OCI-LY1 (cell line): ENCODE results near the gene DDX4.

Experiments used
- H2AFZ ChIP-seq: fragments of 200-600 bp; sonication (generic), shearing (Covaris generic); 2 replicates; pipeline ENCODE4 v1.6.0; 2014; ENCODE audit warnings: antibody characterized with exemption, mild to moderate bottlenecking, low read length
- H3F3A ChIP-seq: fragments of 200-600 bp; sonication (generic), shearing (Covaris generic); 2 replicates; pipeline ENCODE4 v1.6.0; 2014; ENCODE audit warnings: mild to moderate bottlenecking, antibody characterized with exemption, low read length, moderate library complexity; ENCODE audit not compliant: insufficient read depth
- H3K27ac ChIP-seq: fragments of 200-600 bp; sonication (generic); 2 replicates; pipeline ENCODE4 v1.5.1; 2014; ENCODE audit warnings: low read length, mixed run types, mild to moderate bottlenecking, low read depth; ENCODE audit not compliant: poor library complexity, severe bottlenecking
- H3K27me3 ChIP-seq: fragments of 200-600 bp; sonication (generic); 2 replicates; pipeline ENCODE4 v1.6.0; 2014; ENCODE audit warnings: antibody characterized with exemption, mild to moderate bottlenecking, low read length, moderate library complexity; ENCODE audit not compliant: insufficient read depth
- H3K36me3 ChIP-seq: fragments of 200-600 bp; sonication (generic); 2 replicates; pipeline ENCODE4 v1.6.1; 2014; ENCODE audit warnings: mild to moderate bottlenecking, antibody characterized with exemption, low read length, moderate library complexity, mixed read lengths; ENCODE audit not compliant: insufficient read depth
- H3K4me1 ChIP-seq: fragments of 200-600 bp; sonication (generic); 2 replicates; pipeline ENCODE4 v1.5.1; 2014; ENCODE audit warnings: mild to moderate bottlenecking, low read length, moderate library complexity; ENCODE audit not compliant: insufficient read depth, severe bottlenecking
- H3K4me2 ChIP-seq: fragments of 200-600 bp; sonication (generic), shearing (Covaris generic); 2 replicates; pipeline ENCODE4 v1.6.1; 2014; ENCODE audit warnings: low read length
- H3K4me3 ChIP-seq: fragments of 200-600 bp; sonication (generic); 2 replicates; pipeline ENCODE4 v1.5.1; 2014; ENCODE audit warnings: low read length, low read depth, mild to moderate bottlenecking, mixed read lengths; ENCODE audit not compliant: poor library complexity, severe bottlenecking
- H3K79me2 ChIP-seq: fragments of 200-600 bp; shearing (Covaris generic); 2 replicates; pipeline ENCODE4 v1.6.1; 2016; ENCODE audit warnings: mixed run types, low read length, mixed read lengths; ENCODE audit not compliant: insufficient read depth
- H3K9ac ChIP-seq: fragments of 200-600 bp; sonication (generic), shearing (Covaris generic); 2 replicates; pipeline ENCODE4 v1.6.1; 2014; ENCODE audit warnings: mild to moderate bottlenecking, low read length, mixed read lengths
- H3K9me2 ChIP-seq: fragments of 200-600 bp; sonication (generic), shearing (Covaris generic); 2 replicates; pipeline ENCODE4 v1.6.1; 2014; ENCODE audit warnings: low read depth, mild to moderate bottlenecking, low read length, mixed read lengths
- H3K9me3 ChIP-seq: fragments of 200-600 bp; shearing (Covaris generic); 2 replicates; pipeline ENCODE4 v1.6.1; 2014; ENCODE audit warnings: low read length, mixed read lengths
- H4K20me1 ChIP-seq: fragments of 200-600 bp; sonication (generic), shearing (Covaris generic); 2 replicates; pipeline ENCODE4 v1.6.0; 2016; ENCODE audit warnings: mild to moderate bottlenecking, low read length; ENCODE audit not compliant: insufficient read depth
- CTCF ChIP-seq: fragments of 200-600 bp; sonication (generic), shearing (Covaris generic); IDR thresholded peaks from 2 replicates; pipeline ENCODE4 v1.5.1; 2017; ENCODE audit warnings: mild to moderate bottlenecking, antibody characterized with exemption, low read length, moderate library complexity, mixed read lengths
- EZH2 ChIP-seq: fragments of 200-600 bp; sonication (generic), shearing (Covaris generic); IDR thresholded peaks from 2 replicates; pipeline ENCODE4 v1.8.0; 2017; ENCODE audit warnings: borderline replicate concordance, mixed run types, mild to moderate bottlenecking, antibody characterized with exemption, low read length, moderate library complexity, mixed read lengths

Gene DDX4

GRCh38 chr5:55724281-55724680 is 13.6 kb upstream of the DDX4 start:
- Histone ChIP-seq H3K9ac (no peak overlapping the region), H3K4me3 (no peak overlapping the region), H3F3A (no peaks in the 10 kb centered on the region), H4K20me1 (no peaks in the 10 kb centered on the region), H3K4me2 (no peak overlapping the region), H3K79me2 (no peaks in the 10 kb centered on the region), H3K27ac (no peak overlapping the region), H3K36me3 (no peaks in the 10 kb centered on the region), H3K4me1 (no peaks in the 10 kb centered on the region), H3K27me3 (no peaks in the 10 kb centered on the region), H3K9me3 (no peaks in the 10 kb centered on the region), H3K9me2 (no peaks in the 10 kb centered on the region), H2AFZ (no peak overlapping the region)
- TF ChIP-seq EZH2 (no peak), CTCF (no peak)

DNA sequence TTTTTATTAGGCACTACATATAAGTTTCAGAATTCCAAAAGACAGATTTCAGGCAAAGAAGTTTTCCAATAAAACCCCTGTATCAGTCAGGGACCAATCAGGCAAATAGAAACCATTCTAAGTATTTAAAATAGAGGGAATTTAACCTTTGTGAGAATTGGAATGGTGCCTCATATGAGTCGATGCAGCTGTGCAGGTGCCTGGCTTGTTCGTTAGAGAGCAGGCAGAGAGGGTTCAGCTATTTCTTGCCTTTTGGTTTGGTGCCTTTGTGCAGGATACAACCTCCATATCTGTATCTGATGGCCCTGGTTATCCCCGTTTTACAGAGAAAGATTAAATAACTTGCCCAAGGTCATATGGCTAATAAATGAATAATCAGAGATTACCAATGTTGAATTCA is 6.0 kb upstream of the DDX4 start:
- no peak overlapping the region for H2AFZ ChIP-seq
- no peaks in the 10 kb centered on the region for H3K27me3 ChIP-seq
- no peaks in the 10 kb centered on the region for H3K79me2 ChIP-seq
- H3K4me2 ChIP-seq = no peak overlapping the region
- no peaks in the 10 kb centered on the region for H3K36me3 ChIP-seq
- no peaks in the 10 kb centered on the region for H4K20me1 ChIP-seq
- H3F3A ChIP-seq = no peaks in the 10 kb centered on the region
- H3K9me3 ChIP-seq = no peaks in the 10 kb centered on the region
- no peak overlapping the region for H3K9ac ChIP-seq
- no peaks in the 10 kb centered on the region for H3K9me2 ChIP-seq
- H3K27ac ChIP-seq = no peak overlapping the region
- H3K4me1 ChIP-seq = no peaks in the 10 kb centered on the region
- TF ChIP-seq EZH2 (no peak), CTCF (no peak)
- no peak overlapping the region for H3K4me3 ChIP-seq

- Histone ChIP-seq H4K20me1 (no peaks in the 10 kb centered on the region), H3K36me3 (no peaks in the 10 kb centered on the region), H3K9ac (no peak overlapping the region), H3K27me3 (no peaks in the 10 kb centered on the region), H3K4me3 (no peak overlapping the region), H3K79me2 (no peaks in the 10 kb centered on the region), H3K4me1 (no peaks in the 10 kb centered on the region), H3K9me2 (no peaks in the 10 kb centered on the region), H3F3A (no peaks in the 10 kb centered on the region), H3K27ac (no peak overlapping the region), H3K4me2 (no peak overlapping the region), H2AFZ (no peak overlapping the region), H3K9me3 (no peaks in the 10 kb centered on the region)
- TF ChIP-seq EZH2 (no peak), CTCF (no peak)
These were observed 5.3 kb upstream of the DDX4 start for GRCh38 chr5:55732585-55732984.
